Karpas-422 (cell line): ENCODE data around the gene DYSF. TPM values are rescaled to one million over a fixed set of nuclear protein-coding genes. Genes with fewer than 3 reads are reported as not detected.

Experiments used
- DNase-seq: peaks from one replicate; pipeline ENCODE4 v3.0.0-alpha.2; 2015
- H2AFZ ChIP-seq: fragments of 200-600 bp; sonication (generic); 2 replicates; pipeline ENCODE4 v1.6.1; 2014; ENCODE audit warnings: antibody characterized with exemption, low read length, mixed read lengths
- H3K27ac ChIP-seq: fragments of 200-600 bp; sonication (generic); 2 replicates; pipeline ENCODE4 v1.5.1; 2014; ENCODE audit warnings: mild to moderate bottlenecking, low read length, moderate library complexity
- H3K27me3 ChIP-seq: fragments of 200-600 bp; sonication (generic); 2 replicates; pipeline ENCODE4 v1.6.1; 2014; ENCODE audit warnings: low read length, mixed read lengths
- H3K36me3 ChIP-seq: fragments of 200-600 bp; sonication (generic); 2 replicates; pipeline ENCODE4 v1.6.1; 2014; ENCODE audit warnings: low read length, mixed read lengths; ENCODE audit not compliant: insufficient read depth
- H3K4me1 ChIP-seq: fragments of 200-600 bp; sonication (generic); 2 replicates; pipeline ENCODE4 v1.6.1; 2014; ENCODE audit warnings: mild to moderate bottlenecking, low read length, mixed read lengths
- H3K4me2 ChIP-seq: fragments of 200-600 bp; sonication (generic); 2 replicates; pipeline ENCODE4 v1.6.1; 2014; ENCODE audit warnings: low read length, low read depth, mild to moderate bottlenecking; ENCODE audit not compliant: poor library complexity, severe bottlenecking
- H3K4me3 ChIP-seq: fragments of 200-600 bp; sonication (generic); 2 replicates; pipeline ENCODE4 v1.5.1; 2014; ENCODE audit warnings: mild to moderate bottlenecking, antibody characterized with exemption, low read length, mixed read lengths
- H3K79me2 ChIP-seq: fragments of 200-600 bp; sonication (generic); 2 replicates; pipeline ENCODE4 v1.6.1; 2014; ENCODE audit warnings: mild to moderate bottlenecking, low read length, mixed read lengths
- H3K9ac ChIP-seq: fragments of 200-600 bp; sonication (generic); 2 replicates; pipeline ENCODE4 v1.6.0; 2014; ENCODE audit warnings: low read length
- H3K9me2 ChIP-seq: fragments of 200-600 bp; sonication (generic), shearing (Covaris generic); replicated peaks from 2 replicates; pipeline ENCODE4 v1.6.0; 2014; ENCODE audit warnings: mild to moderate bottlenecking, low read length, moderate library complexity; ENCODE audit not compliant: insufficient read depth
- H3K9me3 ChIP-seq: fragments of 300-700, 200-600 bp; sonication (generic); 2 replicates; pipeline ENCODE4 v1.6.1; 2014; ENCODE audit warnings: low read length, mixed read lengths
- H4K20me1 ChIP-seq: fragments of 200-600 bp; sonication (generic); 2 replicates; pipeline ENCODE4 v1.6.1; 2014; ENCODE audit warnings: mild to moderate bottlenecking, antibody characterized with exemption, low read length, low read depth; ENCODE audit not compliant: insufficient read depth
- total RNA-seq: library from RNA; depleted of rRNA; stranded (reverse); fragments of >200 nt; shearing (Covaris generic); gene quantifications from 2 replicates; pipeline ENCODE4 v1.2.3, GENCODE V29; 2014; ENCODE audit warnings: low replicate concordance

Gene DYSF
- total RNA-seq, 1 experiment from 2014 or later, result not detected

DNA sequence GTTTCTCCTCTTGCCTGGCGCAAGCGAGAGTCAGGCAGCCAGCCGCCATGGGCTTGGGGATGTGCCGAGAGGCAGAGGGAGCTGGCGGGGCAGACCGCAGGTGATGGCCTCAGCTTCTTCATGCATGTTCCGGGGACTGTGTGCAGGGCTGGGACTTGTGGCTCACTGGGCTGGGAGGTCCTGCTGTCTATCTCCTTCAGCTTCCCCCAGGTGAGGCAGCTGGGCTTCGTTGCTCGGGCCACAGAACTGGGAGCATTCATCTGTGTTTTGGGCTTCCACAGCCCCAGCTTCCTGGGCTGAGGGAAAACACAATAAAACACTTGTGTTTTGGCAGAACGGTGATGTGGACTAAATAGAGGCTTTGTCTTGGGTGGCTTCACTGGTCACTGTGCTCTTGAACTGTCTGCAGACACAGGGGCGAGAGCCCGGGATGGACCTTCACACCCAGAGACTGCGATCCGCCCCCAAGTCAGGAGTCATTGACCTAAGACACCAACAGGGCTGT, 93.5 kb downstream of the DYSF start:
- Histone ChIP-seq H3K9ac (no peak overlapping the region), H3K9me3 (no peaks in the 10 kb centered on the region), H3K27ac (no peak overlapping the region), H3K36me3 (no peaks in the 10 kb centered on the region), H3K4me3 (no peak overlapping the region), H3K27me3 (no peaks in the 10 kb centered on the region), H3K79me2 (no peaks in the 10 kb centered on the region), H3K4me1 (no peaks in the 10 kb centered on the region), H4K20me1 (peaks cover 4% of the 10 kb centered on the region; the same call in 1 of the 2 replicates), H3K9me2 (no peaks in the 10 kb centered on the region), H2AFZ (no peak overlapping the region), H3K4me2 (no peak overlapping the region)
- no peak for DNase-seq

- Histone ChIP-seq H3K9me3 (no peaks in the 10 kb centered on the region), H3K4me1 (no peaks in the 10 kb centered on the region), H3K36me3 (no peaks in the 10 kb centered on the region), H3K27me3 (no peaks in the 10 kb centered on the region), H3K9ac (no peak overlapping the region), H3K9me2 (no peaks in the 10 kb centered on the region), H4K20me1 (peaks cover 4% of the 10 kb centered on the region; the same call in 1 of the 2 replicates), H2AFZ (no peak overlapping the region), H3K4me2 (no peak overlapping the region), H3K4me3 (no peak overlapping the region), H3K27ac (no peak overlapping the region), H3K79me2 (no peaks in the 10 kb centered on the region)
- no peak for DNase-seq
Measured at GRCh38 chr2:71547616-71548285, 94.4 kb downstream of the DYSF start.

DNA sequence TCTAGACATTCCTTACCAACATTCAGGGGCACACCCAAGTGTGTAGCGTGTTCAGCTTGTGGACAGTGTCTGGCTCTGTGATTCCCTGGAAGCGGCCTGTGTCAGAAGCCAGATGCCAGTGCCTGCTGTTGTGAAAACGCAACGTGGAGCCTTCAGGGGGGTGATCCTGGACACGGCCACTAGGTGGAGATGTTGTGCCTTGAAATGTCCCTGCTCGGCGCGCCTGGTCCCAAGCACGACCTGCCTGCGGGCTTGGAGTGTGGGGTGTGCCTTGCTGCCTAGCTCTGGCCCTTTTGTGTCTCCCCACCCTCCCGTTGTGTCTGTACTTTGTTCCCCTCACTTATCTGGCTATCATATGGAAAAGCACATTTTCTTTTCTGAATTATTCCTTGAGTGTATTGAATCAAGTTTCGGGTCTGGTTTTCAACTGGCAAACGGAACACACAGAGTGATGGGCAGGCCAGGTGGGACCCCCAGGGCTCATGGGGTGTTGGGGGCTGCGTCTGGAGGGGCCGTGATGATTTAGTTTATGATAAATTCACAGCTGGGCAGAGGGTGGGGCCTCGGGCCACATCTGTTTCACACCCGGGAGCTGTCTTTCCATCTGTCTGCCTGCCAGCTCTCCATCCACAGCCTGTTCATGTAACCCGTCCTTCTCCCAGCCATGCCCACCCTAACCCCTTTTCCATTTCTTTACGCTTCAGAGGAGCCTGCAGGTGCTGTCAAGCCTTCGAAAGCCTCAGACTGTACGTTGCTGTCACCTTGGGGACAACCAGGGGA, 95.5 kb downstream of the DYSF start:
- Histone ChIP-seq H3K4me2 (no peak overlapping the region), H4K20me1 (peaks cover 4% of the 10 kb centered on the region; the same call in 1 of the 2 replicates), H3K4me1 (no peaks in the 10 kb centered on the region), H3K4me3 (no peak overlapping the region), H3K27me3 (no peaks in the 10 kb centered on the region), H3K27ac (no peak overlapping the region), H3K36me3 (no peaks in the 10 kb centered on the region), H3K9me2 (no peaks in the 10 kb centered on the region), H3K79me2 (no peaks in the 10 kb centered on the region), H3K9me3 (no peaks in the 10 kb centered on the region), H3K9ac (no peak overlapping the region), H2AFZ (no peak overlapping the region)
- peak; percentile 86 for DNase-seq

- Histone ChIP-seq H3K4me3 (no peak overlapping the region), H3K9me2 (no peaks in the 10 kb centered on the region)
Measured at GRCh38 chr2:71550801-71551630, 97.7 kb downstream of the DYSF start.

DNA sequence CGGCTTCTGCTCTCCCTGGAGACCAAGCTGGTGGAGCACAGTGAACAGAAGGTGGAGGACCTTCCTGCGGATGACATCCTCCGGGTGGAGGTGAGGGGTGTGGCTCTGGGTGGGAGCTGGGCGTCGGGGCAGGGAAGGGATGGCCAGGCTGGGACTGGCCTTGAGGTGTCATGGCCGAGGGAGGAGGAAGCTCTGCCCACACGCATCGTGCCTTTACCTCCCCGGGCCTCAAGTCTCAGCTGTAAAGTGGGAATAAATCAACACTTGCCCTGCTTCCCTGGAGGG, 98.2 kb downstream of the DYSF start:
- H3K9me2 ChIP-seq, result no peaks in the 10 kb centered on the region
- no peak overlapping the region for H2AFZ ChIP-seq
- DNase-seq, result no peak
- no peak overlapping the region for H3K4me3 ChIP-seq
- H3K9ac ChIP-seq, result no peak overlapping the region
- H3K4me2 ChIP-seq, result no peak overlapping the region
- H3K27ac ChIP-seq, result no peak overlapping the region
- no peaks in the 10 kb centered on the region for H3K79me2 ChIP-seq
- H3K4me1 ChIP-seq, result no peaks in the 10 kb centered on the region
- H4K20me1 ChIP-seq, result no peaks in the 10 kb centered on the region; the same call in 1 of the 2 replicates
- H3K9me3 ChIP-seq, result no peaks in the 10 kb centered on the region
- no peaks in the 10 kb centered on the region for H3K27me3 ChIP-seq
- no peaks in the 10 kb centered on the region for H3K36me3 ChIP-seq

More at GRCh38 chr2:71550801-71551630, 97.7 kb downstream of the DYSF start:
- Histone ChIP-seq H4K20me1 (peaks cover 3% of the 10 kb centered on the region; the same call in 1 of the 2 replicates), H3K4me1 (no peaks in the 10 kb centered on the region), H3K79me2 (no peaks in the 10 kb centered on the region), H3K9me3 (no peaks in the 10 kb centered on the region), H3K27ac (no peak overlapping the region), H2AFZ (no peak overlapping the region), H3K9ac (no peak overlapping the region), H3K36me3 (no peaks in the 10 kb centered on the region), H3K27me3 (no peaks in the 10 kb centered on the region), H3K4me2 (no peak overlapping the region)
- DNase-seq, result no peak

DNA sequence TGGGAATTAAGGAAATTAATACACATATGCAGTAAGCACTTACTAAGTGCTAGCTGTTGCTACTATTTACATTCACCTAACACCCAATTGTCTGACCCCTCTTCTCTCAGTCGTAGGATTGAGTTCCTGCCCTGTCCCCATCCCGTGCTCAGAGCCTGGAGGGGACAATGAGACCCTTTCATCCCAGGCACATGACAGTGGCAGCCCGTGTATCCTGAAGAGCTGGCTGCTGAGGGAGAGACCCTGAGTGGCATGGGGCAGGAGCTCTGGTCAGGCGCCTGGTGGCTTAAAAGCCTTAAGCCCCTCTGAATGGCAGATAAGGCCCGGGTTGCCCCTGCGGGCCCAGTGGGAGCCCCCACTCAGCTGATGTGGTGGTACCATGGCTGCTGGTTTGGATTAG, 99.0 kb downstream of the DYSF start:
- Histone ChIP-seq H3K4me2 (no peak overlapping the region), H3K27ac (no peak overlapping the region), H3K4me3 (no peak overlapping the region), H3K27me3 (no peaks in the 10 kb centered on the region), H3K9me3 (no peaks in the 10 kb centered on the region), H3K9ac (no peak overlapping the region), H4K20me1 (no peaks in the 10 kb centered on the region; the same call in 1 of the 2 replicates), H3K79me2 (no peaks in the 10 kb centered on the region), H3K36me3 (no peaks in the 10 kb centered on the region), H3K4me1 (no peaks in the 10 kb centered on the region), H2AFZ (no peak overlapping the region), H3K9me2 (no peaks in the 10 kb centered on the region)
- no peak for DNase-seq

DNA sequence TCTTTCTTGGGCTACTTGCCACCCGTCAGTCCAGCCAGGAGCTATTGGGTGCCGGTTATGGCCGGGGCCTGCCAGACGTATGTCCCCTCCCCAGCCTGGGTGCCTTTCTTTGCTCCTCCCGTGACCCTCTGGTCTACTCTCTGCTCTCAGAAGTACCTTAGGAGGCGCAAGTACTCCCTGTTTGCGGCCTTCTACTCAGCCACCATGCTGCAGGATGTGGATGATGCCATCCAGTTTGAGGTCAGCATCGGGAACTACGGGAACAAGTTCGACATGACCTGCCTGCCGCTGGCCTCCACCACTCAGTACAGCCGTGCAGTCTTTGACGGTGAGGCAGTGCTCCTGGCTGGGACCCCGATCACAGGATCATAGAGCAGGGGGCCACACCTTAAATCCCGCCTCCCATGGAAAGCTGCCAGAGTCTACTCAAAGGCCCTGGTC, 99.5 kb downstream of the DYSF start:
- no peaks in the 10 kb centered on the region for H3K4me1 ChIP-seq
- no peak overlapping the region for H3K4me3 ChIP-seq
- no peaks in the 10 kb centered on the region for H3K9me3 ChIP-seq
- no peak overlapping the region for H3K27ac ChIP-seq
- H4K20me1 ChIP-seq, result no peaks in the 10 kb centered on the region; the same call in 1 of the 2 replicates
- no peak overlapping the region for H2AFZ ChIP-seq
- no peaks in the 10 kb centered on the region for H3K9me2 ChIP-seq
- H3K36me3 ChIP-seq, result no peaks in the 10 kb centered on the region
- DNase-seq, result no peak
- no peak overlapping the region for H3K4me2 ChIP-seq
- no peaks in the 10 kb centered on the region for H3K79me2 ChIP-seq
- no peaks in the 10 kb centered on the region for H3K27me3 ChIP-seq
- H3K9ac ChIP-seq, result no peak overlapping the region
